ENCODE measurements around the gene ANKRD29.

DNA sequence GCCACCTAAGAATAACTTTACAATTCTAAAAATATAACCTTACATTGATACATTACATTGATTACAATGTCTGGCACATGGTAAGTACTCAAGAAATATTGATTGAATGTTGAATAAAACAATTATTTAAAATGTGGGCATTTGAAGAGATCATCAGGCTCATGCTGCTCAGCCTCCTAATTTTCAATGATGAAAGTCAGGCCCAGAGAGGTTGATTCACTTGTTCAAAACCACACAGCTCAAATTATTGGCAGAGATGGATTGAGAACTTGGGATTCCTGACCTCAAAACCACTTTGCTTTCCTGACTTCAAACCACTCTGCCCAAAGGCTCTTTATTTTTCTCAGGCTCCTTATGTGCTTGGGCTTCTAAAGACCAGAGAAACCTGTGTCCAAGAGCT lies 34.7 kb downstream of the ANKRD29 start:
- TF ChIP-seq, protein P1, sequence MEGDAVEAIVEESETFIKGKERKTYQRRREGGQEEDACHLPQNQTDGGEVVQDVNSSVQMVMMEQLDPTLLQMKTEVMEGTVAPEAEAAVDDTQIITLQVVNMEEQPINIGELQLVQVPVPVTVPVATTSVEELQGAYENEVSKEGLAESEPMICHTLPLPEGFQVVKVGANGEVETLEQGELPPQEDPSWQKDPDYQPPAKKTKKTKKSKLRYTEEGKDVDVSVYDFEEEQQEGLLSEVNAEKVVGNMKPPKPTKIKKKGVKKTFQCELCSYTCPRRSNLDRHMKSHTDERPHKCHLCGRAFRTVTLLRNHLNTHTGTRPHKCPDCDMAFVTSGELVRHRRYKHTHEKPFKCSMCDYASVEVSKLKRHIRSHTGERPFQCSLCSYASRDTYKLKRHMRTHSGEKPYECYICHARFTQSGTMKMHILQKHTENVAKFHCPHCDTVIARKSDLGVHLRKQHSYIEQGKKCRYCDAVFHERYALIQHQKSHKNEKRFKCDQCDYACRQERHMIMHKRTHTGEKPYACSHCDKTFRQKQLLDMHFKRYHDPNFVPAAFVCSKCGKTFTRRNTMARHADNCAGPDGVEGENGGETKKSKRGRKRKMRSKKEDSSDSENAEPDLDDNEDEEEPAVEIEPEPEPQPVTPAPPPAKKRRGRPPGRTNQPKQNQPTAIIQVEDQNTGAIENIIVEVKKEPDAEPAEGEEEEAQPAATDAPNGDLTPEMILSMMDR (conservative IDR thresholded peaks at IDR 0.05; ENCODE audit: low read length): no peak
- no peak for TF ChIP-seq EZH2phosphoT487 (IDR thresholded peaks at IDR 0.05; ENCODE audit: borderline replicate concordance)

Measured in Loucy (cell line).